ENCODE data around the gene ZYG11B. TPM values are rescaled to one million over a fixed set of nuclear protein-coding genes. Genes with fewer than 3 reads are reported as not detected.
A peak's percentile ranks its signal among the peaks of the same experiment; 100 is the strongest.

Gene ZYG11B
- total and polyA plus RNA-seq, 2 of the 13 experiments (the other 11 are each of a cell fraction or from before 2014, with no cell fraction given) = 6.9 to 17.9 TPM

GRCh38 chr1:52726265-52727113, at the start of gene ZYG11B (continued):
- TF ChIP-seq PLRG1 (conservative IDR thresholded peaks at IDR 0.05) = 0 out of 2 replicates have a peak, but pooled peaks have one; percentile 32
- TF ChIP-seq PRPF4 (IDR thresholded peaks at IDR 0.05; ENCODE audit: low read depth, low read length, poor library complexity, severe bottlenecking) = no peak
- no peak for TF ChIP-seq ZNF275 (CRISPR knock-in tag; IDR thresholded peaks at IDR 0.05; ENCODE audit: borderline replicate concordance)
- TF ChIP-seq ZNF761 (CRISPR knock-in tag; conservative IDR thresholded peaks at IDR 0.05) = 0 out of 2 replicates have a peak, but pooled peaks have one; percentile 38
- 0 out of 2 replicates have a peak, but pooled peaks have one; percentile 48 for TF ChIP-seq ZIK1 (CRISPR knock-in tag; IDR thresholded peaks at IDR 0.05; ENCODE audit: borderline replicate concordance, low read depth)
- no peak for TF ChIP-seq ZNF180 (CRISPR knock-in tag; IDR thresholded peaks at IDR 0.05; ENCODE audit: borderline replicate concordance, low read depth)
- TF ChIP-seq RFXAP (CRISPR knock-in tag; IDR thresholded peaks at IDR 0.05; ENCODE audit: borderline replicate concordance) = no peak; the same call in 1 of the 2 replicates
- no peak for TF ChIP-seq ZNF597 (CRISPR knock-in tag; IDR thresholded peaks at IDR 0.05)
- TF ChIP-seq ZNF646 (CRISPR knock-in tag; IDR thresholded peaks at IDR 0.05) = no peak
- TF ChIP-seq KDM1A (CRISPR knock-in tag; IDR thresholded peaks at IDR 0.05) = no peak
- no peak for TF ChIP-seq ZNF431 (CRISPR knock-in tag; IDR thresholded peaks at IDR 0.05; ENCODE audit: borderline replicate concordance, low read depth)
- TF ChIP-seq ZC3H13 (CRISPR knock-in tag; IDR thresholded peaks at IDR 0.05) = no peak
- TF ChIP-seq ZNF891 (CRISPR knock-in tag; IDR thresholded peaks at IDR 0.05) = 0 out of 2 replicates have a peak, but pooled peaks have one; percentile 44
- TF ChIP-seq ZBTB33 (CRISPR knock-in tag; IDR thresholded peaks at IDR 0.05) = no peak
- no peak for TF ChIP-seq ZBTB20 (CRISPR knock-in tag; IDR thresholded peaks at IDR 0.05; ENCODE audit: borderline replicate concordance, low read depth)
- no peak for TF ChIP-seq ZNF552 (CRISPR knock-in tag; IDR thresholded peaks at IDR 0.05; ENCODE audit: borderline replicate concordance)
- peak; percentile 59; the same call in 1 of the 2 replicates for TF ChIP-seq MXD3 (CRISPR knock-in tag; IDR thresholded peaks at IDR 0.05)

Measured in HepG2 (cell line).